ENCODE data around the gene JRKL. TPM values are rescaled to one million over a fixed set of nuclear protein-coding genes. Genes with fewer than 3 reads are reported as not detected.

JRKL gene
- total and polyA plus RNA-seq, 2 of the 8 experiments (the other 6 are each of a cell fraction or from before 2014, with no cell fraction given), result 1.4 to 4.9 TPM

- TF ChIP-seq CHD7 (IDR thresholded peaks at IDR 0.05; ENCODE audit: insufficient replicate concordance, low read length) (no peak), EP300 (IDR thresholded peaks at IDR 0.05; ENCODE audit: borderline replicate concordance in 1 of 2, low read depth in 2 of 2, low read length in 2 of 2) (no peak)
These were observed 28.0 kb upstream of the JRKL start (continued) for GRCh38 chr11:96361778-96362177.
